Upper lobe of right lung (tissue), 1 donor: ENCODE measurements around the gene CIT. TPM values are rescaled to one million over a fixed set of nuclear protein-coding genes. Genes with fewer than 3 reads are reported as not detected.

ENCODE experiments used
- ATAC-seq: fragments of 200-7000 bp; cut with Tn5 transposase; one replicate; pipeline ENCODE4 v1.9.1; 2020; ENCODE audit warnings: mild to moderate bottlenecking, moderate library complexity
- DNase-seq: peaks from one replicate; pipeline ENCODE4 v3.0.0-alpha.2; 2020
- H3K27ac ChIP-seq: fragments of 200-600 bp; one replicate; pipeline ENCODE4 v1.8.0; 2022
- H3K27me3 ChIP-seq: fragments of 200-600 bp; one replicate; pipeline ENCODE4 v1.8.0; 2022; ENCODE audit warnings: mild to moderate bottlenecking
- H3K36me3 ChIP-seq: fragments of 200-600 bp; one replicate; pipeline ENCODE4 v1.8.0; 2022
- H3K4me1 ChIP-seq: fragments of 200-600 bp; one replicate; pipeline ENCODE4 v1.8.0; 2022
- H3K4me3 ChIP-seq: fragments of 200-600 bp; one replicate; pipeline ENCODE4 v1.8.0; 2022; ENCODE audit warnings: mild to moderate bottlenecking
- H3K9me3 ChIP-seq: fragments of 200-600 bp; one replicate; pipeline ENCODE4 v1.8.0; 2022
- CTCF ChIP-seq: fragments of 200-600 bp; IDR thresholded peaks from one replicate; pipeline ENCODE4 v1.8.0; 2022; ENCODE audit warnings: antibody characterized with exemption
- intact Hi-C: fragments of 100-400 bp; cut with DNase I; formaldehyde crosslinking; loops from one replicate; pipeline ENCODE4 v1.11.0; 2022
- total RNA-seq: library from RNA; stranded (reverse); fragmentation: NEBNext Ultra II Directional; extraction: Animal tissue kit (Norgen Biotek cat#: 25700); gene quantifications from one replicate; pipeline ENCODE4 v1.2.1, GENCODE V29; 2021
- donor health status: DM: no; HTN: yes; CAD: no; lungs with severe emphysema.

Gene CIT
- total RNA-seq, 1 donor from 2014 or later: 6.8 TPM

- no peak overlapping the region for H3K27ac ChIP-seq
- H3K4me1 ChIP-seq: no peaks in the 10 kb centered on the region
- peak overlapping the region; percentile 14 for H3K4me3 ChIP-seq
- no peaks in the 10 kb centered on the region for H3K36me3 ChIP-seq
- H3K27me3 ChIP-seq: peaks cover 4% of the 10 kb centered on the region
- intact Hi-C loops: no loop called here
- no peak for DNase-seq
- no peak for TF ChIP-seq CTCF
- no peak for ATAC-seq
- no peaks in the 10 kb centered on the region for H3K9me3 ChIP-seq
These were observed 73.7 kb downstream of the CIT start for GRCh38 chr12:119803381-119803791.

- DNase-seq (no peak), ATAC-seq (peak; percentile 32)
- no peak for TF ChIP-seq CTCF
- H3K4me3 ChIP-seq: no peak overlapping the region
- no peaks in the 10 kb centered on the region for H3K9me3 ChIP-seq
- intact Hi-C loops: no loop called here
- H3K27ac ChIP-seq: no peak overlapping the region
- H3K36me3 ChIP-seq: no peaks in the 10 kb centered on the region
- H3K4me1 ChIP-seq: no peaks in the 10 kb centered on the region
- H3K27me3 ChIP-seq: peaks cover 4% of the 10 kb centered on the region
These were observed 74.6 kb downstream of the CIT start for GRCh38 chr12:119802472-119802871.

GRCh38 chr12:119797090-119797489 lies 80.0 kb downstream of the CIT start:
- no peaks in the 10 kb centered on the region for H3K36me3 ChIP-seq
- no peak overlapping the region for H3K4me3 ChIP-seq
- no peaks in the 10 kb centered on the region for H3K9me3 ChIP-seq
- ATAC-seq (no peak), DNase-seq (no peak)
- H3K4me1 ChIP-seq: no peaks in the 10 kb centered on the region
- no peaks in the 10 kb centered on the region for H3K27me3 ChIP-seq
- intact Hi-C loops: no loop called here
- no peak overlapping the region for H3K27ac ChIP-seq
- TF ChIP-seq CTCF: no peak

GRCh38 chr12:119796292-119796691 lies 80.8 kb downstream of the CIT start:
- H3K27ac ChIP-seq: no peak overlapping the region
- no peaks in the 10 kb centered on the region for H3K36me3 ChIP-seq
- intact Hi-C loops: no loop called here
- H3K27me3 ChIP-seq: no peaks in the 10 kb centered on the region
- TF ChIP-seq CTCF: no peak
- H3K9me3 ChIP-seq: no peaks in the 10 kb centered on the region
- no peaks in the 10 kb centered on the region for H3K4me1 ChIP-seq
- no peak for DNase-seq
- no peak for ATAC-seq
- H3K4me3 ChIP-seq: no peak overlapping the region

GRCh38 chr12:119791453-119791852 lies 85.7 kb downstream of the CIT start:
- Histone ChIP-seq H3K4me3 (no peak overlapping the region), H3K27me3 (no peaks in the 10 kb centered on the region), H3K27ac (no peak overlapping the region), H3K4me1 (no peaks in the 10 kb centered on the region), H3K36me3 (no peaks in the 10 kb centered on the region), H3K9me3 (no peaks in the 10 kb centered on the region)
- intact Hi-C loops: no loop called here
- DNase-seq (no peak), ATAC-seq (no peak)
- TF ChIP-seq CTCF: no peak

GRCh38 chr12:119788786-119789185 lies 88.3 kb downstream of the CIT start:
- Histone ChIP-seq H3K4me3 (no peak overlapping the region), H3K27ac (no peak overlapping the region), H3K36me3 (no peaks in the 10 kb centered on the region), H3K4me1 (no peaks in the 10 kb centered on the region), H3K9me3 (no peaks in the 10 kb centered on the region), H3K27me3 (no peaks in the 10 kb centered on the region)
- intact Hi-C loops: no loop called here
- ATAC-seq (no peak), DNase-seq (no peak)
- no peak for TF ChIP-seq CTCF
